HG03175 (cell line): Measurements from ENCODE around the gene PGAP1.

Experiments used
- ATAC-seq: cut with Tn5 transposase; IDR thresholded peaks from one replicate; pipeline ENCODE4 v1.9.1; 2021; ENCODE audit warnings: mild to moderate bottlenecking, moderate library complexity; ENCODE audit not compliant: unreplicated experiment

Gene PGAP1, protein sequence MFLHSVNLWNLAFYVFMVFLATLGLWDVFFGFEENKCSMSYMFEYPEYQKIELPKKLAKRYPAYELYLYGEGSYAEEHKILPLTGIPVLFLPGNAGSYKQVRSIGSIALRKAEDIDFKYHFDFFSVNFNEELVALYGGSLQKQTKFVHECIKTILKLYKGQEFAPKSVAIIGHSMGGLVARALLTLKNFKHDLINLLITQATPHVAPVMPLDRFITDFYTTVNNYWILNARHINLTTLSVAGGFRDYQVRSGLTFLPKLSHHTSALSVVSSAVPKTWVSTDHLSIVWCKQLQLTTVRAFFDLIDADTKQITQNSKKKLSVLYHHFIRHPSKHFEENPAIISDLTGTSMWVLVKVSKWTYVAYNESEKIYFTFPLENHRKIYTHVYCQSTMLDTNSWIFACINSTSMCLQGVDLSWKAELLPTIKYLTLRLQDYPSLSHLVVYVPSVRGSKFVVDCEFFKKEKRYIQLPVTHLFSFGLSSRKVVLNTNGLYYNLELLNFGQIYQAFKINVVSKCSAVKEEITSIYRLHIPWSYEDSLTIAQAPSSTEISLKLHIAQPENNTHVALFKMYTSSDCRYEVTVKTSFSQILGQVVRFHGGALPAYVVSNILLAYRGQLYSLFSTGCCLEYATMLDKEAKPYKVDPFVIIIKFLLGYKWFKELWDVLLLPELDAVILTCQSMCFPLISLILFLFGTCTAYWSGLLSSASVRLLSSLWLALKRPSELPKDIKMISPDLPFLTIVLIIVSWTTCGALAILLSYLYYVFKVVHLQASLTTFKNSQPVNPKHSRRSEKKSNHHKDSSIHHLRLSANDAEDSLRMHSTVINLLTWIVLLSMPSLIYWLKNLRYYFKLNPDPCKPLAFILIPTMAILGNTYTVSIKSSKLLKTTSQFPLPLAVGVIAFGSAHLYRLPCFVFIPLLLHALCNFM

DNA sequence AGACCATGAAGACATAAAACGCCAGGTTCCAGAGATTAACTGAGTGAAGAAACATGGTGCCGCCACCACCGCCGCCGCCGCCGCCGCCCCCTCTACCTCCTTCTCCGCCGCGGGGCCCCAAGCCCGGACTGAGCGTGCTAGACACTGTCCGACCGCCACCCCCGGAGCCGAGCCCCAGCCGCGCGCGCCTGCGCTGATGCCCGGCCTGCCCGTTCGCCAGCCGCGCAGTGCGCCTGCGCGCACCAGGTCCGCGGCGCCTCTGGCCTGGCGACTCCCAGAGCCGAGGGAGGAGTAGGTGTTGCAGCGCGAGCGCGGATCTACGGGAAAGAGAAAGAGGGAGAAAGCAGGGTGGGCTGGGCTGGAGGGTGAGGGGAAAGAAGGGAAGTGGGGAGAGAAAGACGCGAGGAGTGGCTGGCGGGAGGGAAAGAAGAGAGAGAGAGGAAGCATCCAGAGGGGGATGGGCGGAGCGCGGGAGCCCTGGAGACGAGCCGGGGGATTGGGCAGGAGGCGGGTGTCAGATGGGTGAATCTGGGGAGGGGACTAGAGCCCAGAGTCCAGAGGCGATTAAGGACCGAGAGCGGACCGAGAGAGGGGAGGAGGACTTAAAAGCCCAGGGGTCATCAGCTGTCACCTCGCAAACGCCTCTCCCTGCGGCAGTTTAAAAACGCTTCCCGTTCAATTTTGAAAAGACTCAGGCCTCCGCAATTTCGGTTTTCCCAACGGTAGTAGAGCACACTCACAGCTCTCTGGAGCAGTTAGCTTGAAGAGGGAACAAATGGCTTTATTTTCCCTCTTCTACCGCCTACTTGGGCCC lies at the start of gene PGAP1:
PGAP1 (minus strand) TSS at position 146 of the 814 bp plus-strand sequence; CDS start at position 55, 91 bp downstream.
- peak; percentile 90 for ATAC-seq

GRCh38 chr2:196974970-196975369 lies 48.5 kb upstream of the PGAP1 start:
- no peak for ATAC-seq

DNA sequence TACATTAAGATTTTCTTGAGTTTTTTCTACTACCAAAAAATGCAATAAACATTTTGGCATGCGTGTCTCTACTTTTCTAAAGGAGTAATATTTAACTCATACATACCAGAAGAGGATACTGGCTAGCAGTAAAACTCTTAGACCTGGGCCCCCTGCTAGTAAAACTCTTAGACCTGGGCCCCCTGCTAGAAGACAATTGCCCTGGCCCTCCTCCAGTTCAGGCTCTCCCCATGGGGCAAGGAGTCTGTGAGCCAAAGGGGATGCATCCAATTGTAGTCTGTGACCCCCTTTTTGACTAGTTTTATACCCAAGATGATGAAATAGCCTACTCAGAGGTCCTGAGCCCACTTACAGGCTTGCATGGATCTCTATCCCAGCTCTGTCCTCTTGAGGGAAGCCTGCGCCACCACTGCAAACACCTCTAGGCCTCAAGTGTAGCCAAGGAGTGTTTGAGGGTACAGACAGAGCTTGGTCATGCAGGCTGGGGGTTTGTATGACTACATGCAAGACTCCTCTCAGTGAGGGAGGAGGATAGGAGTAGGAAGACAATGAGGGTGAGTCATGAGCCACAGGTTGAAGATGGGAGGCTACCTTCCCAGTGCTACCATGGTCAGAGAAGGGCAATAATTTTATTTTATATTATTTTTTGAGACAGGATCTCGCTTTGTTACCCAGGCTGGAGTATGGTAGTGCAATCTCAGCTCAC lies 45.2 kb upstream of the PGAP1 start:
- ATAC-seq: no peak

DNA sequence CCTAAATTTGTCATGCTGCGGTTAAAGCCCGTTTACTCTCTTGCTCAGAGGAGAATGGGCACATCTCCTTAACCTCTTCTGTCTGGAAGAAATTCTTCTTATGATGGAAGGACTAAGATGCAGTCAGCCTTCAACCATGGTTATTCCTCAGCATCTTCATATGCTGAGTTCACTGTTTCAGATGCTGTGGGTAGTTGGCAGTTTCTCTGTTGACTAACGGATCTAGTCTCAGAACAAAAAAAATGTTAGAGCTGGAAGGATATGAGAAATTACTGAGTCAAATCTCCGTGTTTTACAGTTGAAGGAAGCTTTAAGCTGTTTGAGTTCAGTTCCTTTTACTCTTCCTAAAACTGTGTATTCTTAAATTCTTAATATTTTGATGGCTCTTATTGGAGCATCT lies 43.6 kb upstream of the PGAP1 start:
- ATAC-seq: no peak

DNA sequence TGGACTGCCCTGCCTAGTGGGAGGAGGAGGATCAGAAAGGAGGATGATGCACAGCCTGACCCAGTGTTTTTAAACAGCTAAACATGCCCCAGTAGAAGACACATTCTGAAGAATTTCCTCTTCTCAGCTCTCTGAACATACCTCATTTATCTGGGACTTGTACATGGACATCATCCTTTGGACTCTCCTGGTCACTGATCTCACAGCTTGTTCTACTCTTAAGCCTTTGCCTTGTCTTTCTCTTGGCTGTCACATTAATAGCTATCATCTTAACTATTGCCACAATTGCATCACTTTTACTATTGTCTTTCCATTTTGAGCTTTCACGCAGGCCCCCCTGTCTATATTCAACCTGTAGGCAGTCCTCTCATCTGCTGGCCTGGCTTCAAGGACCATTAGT lies 42.0 kb upstream of the PGAP1 start:
- ATAC-seq: no peak

DNA sequence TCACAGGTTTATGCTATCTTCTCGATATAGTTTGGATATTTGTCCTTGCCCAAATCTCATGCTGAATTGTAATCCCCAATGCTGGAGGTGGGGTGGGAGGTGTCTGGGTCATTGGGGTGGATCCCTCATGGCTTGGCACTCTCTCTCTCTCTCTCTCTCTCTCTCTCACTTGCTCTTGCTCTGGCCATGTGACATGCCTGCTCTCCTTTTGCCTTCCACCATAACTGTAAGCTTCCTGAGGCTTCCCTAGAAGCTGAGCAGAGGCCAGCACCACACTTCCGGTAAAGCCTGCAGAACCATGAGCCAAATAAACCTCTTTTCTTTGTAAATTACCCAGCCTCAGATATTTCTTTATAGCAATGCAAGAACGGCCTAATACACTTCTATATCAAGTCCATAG lies 41.3 kb upstream of the PGAP1 start:
- ATAC-seq: no peak

DNA sequence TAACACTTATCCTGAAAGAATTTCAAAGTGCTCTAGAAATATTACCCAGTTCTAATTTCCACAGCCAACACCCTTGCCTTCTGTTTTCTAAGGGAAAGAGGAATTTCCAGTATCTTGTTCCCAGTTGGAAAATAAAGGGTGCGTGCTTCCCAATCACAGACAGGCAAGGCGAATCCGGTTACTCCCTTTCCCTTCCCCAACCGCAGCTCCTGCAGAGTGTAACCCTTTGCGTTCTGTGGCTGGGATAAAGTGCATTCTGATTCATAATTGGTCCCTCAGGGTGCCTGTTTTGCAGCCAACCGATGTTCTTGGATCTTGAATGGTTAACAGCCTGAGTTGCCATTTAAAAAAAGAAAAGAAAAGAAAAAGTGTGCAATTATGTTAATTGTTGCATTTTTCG lies 40.6 kb upstream of the PGAP1 start:
- no peak for ATAC-seq

- no peak for ATAC-seq
Observed at GRCh38 chr2:196966061-196966460, 39.6 kb upstream of the PGAP1 start.

GRCh38 chr2:196965651-196966050 lies 39.1 kb upstream of the PGAP1 start:
- ATAC-seq: no peak

DNA sequence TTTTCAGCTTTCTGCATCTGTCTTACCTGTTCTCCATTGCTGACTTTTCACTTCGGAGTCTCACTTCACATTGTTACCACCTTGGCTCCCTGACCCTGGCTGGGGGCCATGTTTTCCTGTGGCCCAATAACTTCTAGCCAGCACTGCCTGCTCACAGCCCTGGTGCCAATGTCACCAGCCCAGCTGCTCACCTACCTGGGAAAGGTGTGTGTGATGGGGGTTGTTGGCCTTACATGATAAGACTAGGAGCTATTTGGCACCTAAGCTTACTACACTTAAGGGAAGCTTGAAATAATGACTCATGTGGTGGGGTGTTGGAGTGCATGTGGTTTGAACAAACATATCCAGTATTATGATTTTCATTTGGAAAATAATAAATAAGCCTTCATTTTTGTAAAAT lies 37.5 kb upstream of the PGAP1 start:
- no peak for ATAC-seq

GRCh38 chr2:196963043-196963442 lies 36.5 kb upstream of the PGAP1 start:
- ATAC-seq: no peak

GRCh38 chr2:196962325-196962724 lies 35.8 kb upstream of the PGAP1 start:
- no peak for ATAC-seq

DNA sequence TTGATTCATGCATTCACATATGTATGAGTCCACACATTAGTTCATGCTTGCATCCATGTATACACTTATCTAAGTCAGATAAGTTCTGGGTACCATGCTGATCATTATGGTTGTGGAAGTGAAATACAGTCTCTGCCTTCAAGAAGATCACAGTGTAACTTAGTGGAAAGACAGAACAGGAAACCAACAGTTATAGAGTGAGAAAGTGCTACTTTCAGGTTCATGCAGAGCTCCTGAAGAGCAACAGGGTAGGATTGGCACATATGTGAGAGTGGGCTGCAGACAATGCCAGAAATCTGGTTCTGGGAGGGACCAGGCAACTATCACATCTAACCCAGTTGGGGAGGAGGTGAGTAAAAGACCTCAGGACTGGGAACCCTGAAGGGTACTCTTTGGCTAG lies 35.4 kb upstream of the PGAP1 start:
- ATAC-seq: peak; percentile 99

DNA sequence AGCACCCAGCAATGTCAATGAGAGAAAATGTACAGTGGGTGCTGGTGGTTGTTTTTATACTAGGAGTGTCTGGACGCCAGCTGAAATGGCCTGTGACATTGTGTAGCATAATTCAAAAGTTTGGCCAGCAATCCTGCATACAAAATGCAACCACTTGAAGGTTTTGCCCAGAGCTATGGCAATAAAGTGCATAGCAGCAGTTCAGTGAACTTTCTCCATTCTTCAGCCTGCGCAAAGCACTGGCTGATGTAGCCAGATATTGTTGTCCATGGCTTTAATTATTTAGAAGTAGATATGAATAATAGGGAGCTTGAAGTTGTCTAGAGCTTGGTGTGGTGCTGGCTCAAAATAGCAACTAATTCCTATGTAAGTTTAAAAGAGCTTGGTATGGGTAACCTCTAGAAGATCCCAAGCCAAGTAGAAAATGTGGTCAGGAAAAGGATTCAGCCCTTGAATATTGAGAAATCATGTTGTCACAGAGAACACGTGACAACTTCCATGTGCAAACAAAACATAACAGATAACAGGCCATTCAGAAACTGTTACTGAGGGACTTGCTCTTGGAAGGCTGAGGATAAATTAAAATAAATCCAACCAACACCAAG lies 33.3 kb upstream of the PGAP1 start:
- ATAC-seq: no peak

GRCh38 chr2:196959281-196959680 lies 32.8 kb upstream of the PGAP1 start:
- ATAC-seq: no peak

GRCh38 chr2:196957881-196958525 lies 31.5 kb upstream of the PGAP1 start:
- ATAC-seq: no peak

- ATAC-seq: no peak
Observed at GRCh38 chr2:196957442-196957841, 30.9 kb upstream of the PGAP1 start.

DNA sequence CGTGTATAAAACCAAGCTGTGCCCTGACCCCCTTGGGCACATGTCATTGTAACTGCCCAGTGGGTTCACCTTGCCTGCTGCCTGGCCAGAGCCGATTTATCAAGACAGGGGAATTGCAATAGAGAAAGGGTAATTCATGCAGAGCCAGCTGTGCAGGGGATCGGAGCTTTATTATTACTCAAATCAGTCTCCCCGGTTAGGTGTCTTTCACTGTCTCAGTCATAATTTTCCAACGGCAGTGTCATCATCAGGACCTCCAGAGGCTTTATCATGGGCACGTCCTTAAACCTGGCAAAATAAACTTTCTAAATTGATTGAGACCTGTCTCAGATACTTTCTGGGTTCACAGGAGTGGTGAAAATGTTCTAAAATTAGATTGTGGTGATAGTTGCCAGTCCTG lies 29.6 kb upstream of the PGAP1 start:
- no peak for ATAC-seq

DNA sequence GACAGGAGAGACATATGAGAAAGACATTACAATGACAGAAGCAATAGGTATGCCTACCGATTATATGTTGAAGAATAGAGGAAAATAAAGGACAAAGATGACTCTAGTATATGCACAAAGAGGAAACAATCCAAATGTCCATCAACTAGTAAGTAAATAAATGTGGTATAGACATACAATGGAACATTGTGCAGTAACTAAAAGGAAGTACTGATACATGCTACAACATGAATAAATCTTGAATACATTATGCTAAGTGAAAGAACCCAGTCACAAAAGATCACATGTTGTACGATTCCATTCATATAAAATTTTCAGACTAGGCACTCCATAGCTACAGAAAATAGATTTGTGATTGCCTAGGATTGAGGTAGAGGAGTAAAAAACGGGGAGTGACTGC lies 28.5 kb upstream of the PGAP1 start:
- no peak for ATAC-seq

- no peak for ATAC-seq
Observed at GRCh38 chr2:196954001-196954400, 27.5 kb upstream of the PGAP1 start.
